Dendritic cell treated with granulocyte-macrophage colony-stimulating factor and Interleukin-4, amounts not matched to agents 40 ng/mL and 50 ng/mL, for 4 days (primary cell): ENCODE data around the gene FAM124A.

Experiments
- H3K27ac Mint-ChIP-seq: one replicate; pipeline ENCODE4 v1.8.0; 2022; ENCODE audit warnings: mild to moderate bottlenecking, mixed read lengths
- H3K27me3 Mint-ChIP-seq: one replicate; pipeline ENCODE4 v1.8.0; 2022; ENCODE audit warnings: mild to moderate bottlenecking, mixed read lengths
- H3K36me3 Mint-ChIP-seq: one replicate; pipeline ENCODE4 v1.8.0; 2022; ENCODE audit warnings: low read depth, mixed read lengths
- H3K4me1 Mint-ChIP-seq: one replicate; pipeline ENCODE4 v1.8.0; 2022; ENCODE audit warnings: low read depth, mixed read lengths
- H3K4me3 Mint-ChIP-seq: one replicate; pipeline ENCODE4 v1.8.0; 2022; ENCODE audit warnings: mild to moderate bottlenecking, moderate library complexity, mixed read lengths
- H3K9me3 Mint-ChIP-seq: one replicate; pipeline ENCODE4 v1.8.0; 2022; ENCODE audit warnings: mixed read lengths
- intact Hi-C: fragments of 100-400 bp; cut with micrococcal nuclease; formaldehyde crosslinking; loops from one replicate; pipeline ENCODE4 v1.15.0; 2022

FAM124A gene

DNA sequence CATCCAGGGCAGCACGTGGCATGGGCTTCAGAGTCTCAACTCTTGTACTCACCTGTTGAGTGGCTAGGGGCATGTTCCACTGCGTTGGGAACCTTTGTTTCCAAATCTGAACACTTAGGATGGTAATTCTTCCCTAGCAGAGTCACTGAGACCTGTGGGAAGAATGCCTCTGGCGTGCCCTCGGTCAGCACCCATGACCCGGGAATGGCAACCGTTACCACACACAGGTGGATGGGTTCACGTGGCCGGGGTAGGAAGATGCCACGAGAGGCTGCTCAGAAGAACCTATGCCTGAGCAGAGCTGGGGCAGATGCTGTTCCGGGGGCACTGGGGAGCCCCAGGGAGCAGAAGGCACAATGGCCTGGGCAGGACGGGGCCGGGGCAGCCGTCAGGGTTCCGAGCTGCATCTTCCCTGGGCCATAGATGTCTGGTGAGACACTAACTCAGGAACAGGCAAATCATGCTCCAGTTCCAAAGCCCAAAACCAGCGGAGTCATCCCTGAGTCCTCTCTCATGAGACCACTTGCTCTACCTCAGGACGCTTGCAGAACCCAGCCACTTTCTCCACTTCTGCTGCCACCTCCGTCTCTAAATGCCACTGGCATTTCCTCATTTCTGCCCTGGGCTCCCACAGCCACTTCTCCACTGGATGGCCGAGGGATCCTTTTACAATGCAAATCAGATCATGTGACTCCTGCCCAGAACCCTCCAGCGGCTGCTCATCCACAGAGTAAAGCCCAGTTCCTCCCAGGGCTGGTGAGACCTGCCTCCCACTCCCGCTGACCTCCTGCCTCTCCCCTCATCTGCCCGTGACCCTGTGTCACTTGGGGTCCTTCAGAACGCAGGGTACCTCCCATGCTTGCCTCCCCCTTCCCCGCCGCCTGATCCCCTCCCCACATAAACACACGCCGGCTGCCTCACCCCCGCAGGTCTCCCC is 36.7 kb downstream of the FAM124A start:
- H3K27ac Mint-ChIP-seq = peak overlapping the region; percentile 11
- peaks cover 7% of the 10 kb centered on the region for H3K9me3 Mint-ChIP-seq
- intact Hi-C loops = no loop called here
- no peak overlapping the region for H3K4me3 Mint-ChIP-seq
- no peaks in the 10 kb centered on the region for H3K36me3 Mint-ChIP-seq
- peaks cover 29% of the 10 kb centered on the region for H3K4me1 Mint-ChIP-seq
- no peaks in the 10 kb centered on the region for H3K27me3 Mint-ChIP-seq

GRCh38 chr13:51260154-51260553 is 38.0 kb downstream of the FAM124A start:
- Mint-ChIP-seq H3K4me3 (no peak overlapping the region), H3K27ac (no peak overlapping the region), H3K36me3 (no peaks in the 10 kb centered on the region), H3K4me1 (peaks cover 23% of the 10 kb centered on the region), H3K9me3 (peaks cover 7% of the 10 kb centered on the region), H3K27me3 (no peaks in the 10 kb centered on the region)
- intact Hi-C loops = no loop called here

DNA sequence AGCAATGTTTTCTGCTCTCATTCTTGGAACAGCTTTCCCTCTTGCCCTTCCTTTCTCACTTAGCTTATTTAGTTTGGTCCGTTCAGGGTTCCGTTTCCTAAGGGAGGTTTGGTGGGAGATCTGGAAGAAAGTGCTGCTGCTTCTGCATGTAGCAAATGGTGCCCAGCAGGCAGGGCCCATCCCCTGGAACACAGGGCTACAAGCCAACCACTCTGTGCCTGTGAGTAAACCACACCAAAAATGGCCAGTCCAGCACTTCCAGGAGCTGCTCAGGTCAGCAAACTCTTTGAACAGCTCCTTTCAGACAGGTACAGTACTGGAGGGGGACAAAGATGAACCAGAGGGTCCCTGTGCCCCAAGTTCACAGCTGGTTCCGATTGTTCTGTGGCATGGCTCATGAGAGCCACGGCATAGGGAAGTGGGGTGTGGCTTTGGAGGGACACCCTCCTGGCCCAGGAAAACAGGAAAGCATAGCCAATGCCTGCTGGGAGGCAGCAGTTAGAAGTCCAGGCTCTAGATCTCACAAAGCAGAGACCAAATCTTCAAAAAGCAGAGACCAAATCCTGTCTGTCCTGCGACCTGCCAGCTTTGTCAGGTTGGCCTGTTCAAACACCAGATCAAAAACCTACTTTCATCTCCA is 39.5 kb downstream of the FAM124A start:
- Mint-ChIP-seq H3K9me3 (peaks cover 7% of the 10 kb centered on the region), H3K27ac (no peak overlapping the region), H3K4me3 (no peak overlapping the region), H3K36me3 (no peaks in the 10 kb centered on the region), H3K4me1 (peaks cover 23% of the 10 kb centered on the region), H3K27me3 (no peaks in the 10 kb centered on the region)
- intact Hi-C loops = no loop called here

DNA sequence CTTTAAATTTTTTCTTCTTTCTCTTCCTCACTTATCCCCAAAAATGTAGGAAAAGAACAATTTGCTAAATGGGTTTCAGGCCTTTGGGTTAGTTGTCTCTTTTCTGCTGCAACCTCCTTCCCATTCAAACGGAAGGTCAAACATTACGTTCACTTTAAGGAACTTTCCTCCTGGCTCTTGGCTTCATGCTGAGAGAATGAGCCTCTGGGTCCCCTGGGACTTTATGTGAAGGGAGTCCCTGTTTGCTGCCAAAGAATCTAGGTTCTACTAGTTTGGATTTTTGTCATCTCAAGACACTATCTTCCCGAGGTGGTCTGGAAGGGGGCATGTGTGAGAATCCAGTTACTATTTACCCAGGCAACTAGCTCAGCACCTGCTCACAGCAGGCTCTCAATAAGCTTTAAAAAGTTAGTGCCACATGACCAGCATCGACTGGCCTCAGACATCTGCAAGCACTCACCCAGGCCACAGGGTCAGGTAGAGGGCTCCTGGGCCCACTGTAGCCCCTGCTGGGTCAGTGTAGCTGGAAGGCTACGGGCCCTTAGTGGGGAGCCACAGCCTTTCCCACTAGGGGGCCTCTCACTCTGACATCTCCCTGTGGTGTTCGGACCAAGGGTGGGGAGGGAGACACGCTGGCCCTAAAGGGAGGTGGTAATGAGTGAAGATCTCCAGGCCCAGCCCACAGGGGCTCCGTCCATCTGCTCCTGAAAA is 40.5 kb downstream of the FAM124A start:
- peaks cover 19% of the 10 kb centered on the region for H3K4me1 Mint-ChIP-seq
- peaks cover 7% of the 10 kb centered on the region for H3K9me3 Mint-ChIP-seq
- H3K4me3 Mint-ChIP-seq = no peak overlapping the region
- H3K36me3 Mint-ChIP-seq = no peaks in the 10 kb centered on the region
- no peaks in the 10 kb centered on the region for H3K27me3 Mint-ChIP-seq
- intact Hi-C loops = no loop called here
- no peak overlapping the region for H3K27ac Mint-ChIP-seq

GRCh38 chr13:51266642-51267041 is 44.4 kb downstream of the FAM124A start:
- no peaks in the 10 kb centered on the region for H3K36me3 Mint-ChIP-seq
- intact Hi-C loops = no loop called here

DNA sequence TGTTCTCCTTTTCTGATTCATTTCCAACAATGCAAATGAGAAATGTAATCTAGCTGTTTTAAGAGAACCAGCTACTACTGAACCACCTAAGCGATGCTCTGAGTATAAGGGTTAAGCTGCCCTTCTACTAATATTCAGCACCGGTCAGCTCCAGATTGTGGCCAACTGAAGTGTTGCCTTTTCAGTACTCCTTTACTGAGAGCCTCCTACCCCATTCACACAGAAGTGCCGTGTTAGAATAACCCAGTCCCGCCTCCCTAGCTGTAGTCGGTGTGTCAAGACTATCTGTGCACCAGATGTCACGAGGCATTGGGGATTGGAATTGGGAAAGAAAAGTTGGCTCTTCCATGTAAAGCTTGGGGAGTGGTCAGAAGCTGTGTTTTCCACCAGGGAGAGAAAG is 45.4 kb downstream of the FAM124A start:
- Mint-ChIP-seq H3K27ac (no peak overlapping the region), H3K9me3 (no peaks in the 10 kb centered on the region), H3K27me3 (no peaks in the 10 kb centered on the region), H3K4me1 (peaks cover 10% of the 10 kb centered on the region), H3K36me3 (no peaks in the 10 kb centered on the region), H3K4me3 (no peak overlapping the region)
- intact Hi-C loops = no loop called here

More at GRCh38 chr13:51266642-51267041, 44.4 kb downstream of the FAM124A start:
- no peaks in the 10 kb centered on the region for H3K27me3 Mint-ChIP-seq
- no peaks in the 10 kb centered on the region for H3K9me3 Mint-ChIP-seq
- no peak overlapping the region for H3K27ac Mint-ChIP-seq
- no peak overlapping the region for H3K4me3 Mint-ChIP-seq
- H3K4me1 Mint-ChIP-seq = peaks cover 7% of the 10 kb centered on the region

DNA sequence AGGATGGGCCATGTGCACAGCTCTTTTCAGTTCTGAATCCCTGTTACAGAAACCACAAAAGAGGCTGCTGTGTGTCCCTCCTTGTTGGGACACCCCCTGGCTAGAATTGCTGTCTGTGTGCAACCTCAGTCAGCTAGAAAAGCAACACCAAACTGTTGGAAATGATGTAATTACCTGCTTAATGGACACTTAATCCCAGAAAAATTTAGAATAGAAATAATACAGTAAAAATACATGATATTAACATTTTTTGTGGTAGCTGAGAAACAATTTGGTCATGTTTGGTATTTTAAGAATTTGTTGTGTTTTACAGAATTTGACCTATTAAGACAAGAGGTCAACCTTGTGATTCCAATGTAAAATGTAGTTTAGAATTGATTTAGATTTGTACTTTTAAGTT is 46.8 kb downstream of the FAM124A start:
- Mint-ChIP-seq H3K36me3 (no peaks in the 10 kb centered on the region), H3K9me3 (no peaks in the 10 kb centered on the region), H3K27me3 (no peaks in the 10 kb centered on the region), H3K4me3 (no peak overlapping the region), H3K4me1 (peaks cover 10% of the 10 kb centered on the region), H3K27ac (no peak overlapping the region)
- intact Hi-C loops = no loop called here

DNA sequence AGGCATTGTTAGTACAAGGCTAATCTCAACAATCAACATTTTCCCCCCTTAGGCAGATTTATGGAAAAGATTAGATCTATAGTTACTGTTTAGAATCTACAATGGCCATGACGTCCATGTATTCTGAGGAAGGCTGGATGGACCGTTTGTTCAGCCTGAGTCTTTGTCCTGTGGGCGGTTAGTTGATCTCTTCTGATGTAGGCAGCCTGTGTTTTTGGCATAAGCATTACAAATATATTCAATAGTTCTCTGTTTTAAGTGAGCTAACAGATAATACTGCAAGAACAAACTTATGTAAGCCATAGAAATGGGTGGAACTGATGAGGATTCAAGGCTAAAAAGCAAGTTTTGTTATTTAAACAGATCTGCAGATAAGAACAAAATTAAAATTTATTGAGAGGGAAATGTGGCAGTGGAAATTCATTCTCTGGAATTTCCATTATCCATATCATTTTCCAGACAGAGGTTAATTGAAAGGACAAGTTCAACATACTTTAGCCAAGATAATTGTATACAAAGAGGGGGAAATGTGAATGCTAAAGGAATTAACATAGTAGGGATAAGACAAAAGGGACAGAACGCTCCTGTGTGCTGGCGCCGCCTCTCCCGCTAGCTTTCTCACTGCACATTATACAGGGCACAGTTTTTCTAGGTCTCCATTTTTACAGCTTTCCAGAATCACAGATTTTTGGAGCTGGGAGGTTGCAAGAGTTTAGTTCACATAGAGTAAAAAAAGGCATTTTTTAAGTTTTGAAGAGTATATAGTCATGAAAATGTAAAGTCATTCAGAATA is 48.6 kb downstream of the FAM124A start:
- peaks cover 10% of the 10 kb centered on the region for H3K4me1 Mint-ChIP-seq
- no peak overlapping the region for H3K4me3 Mint-ChIP-seq
- H3K27me3 Mint-ChIP-seq = no peaks in the 10 kb centered on the region
- intact Hi-C loops = no loop called here
- H3K36me3 Mint-ChIP-seq = no peaks in the 10 kb centered on the region
- H3K27ac Mint-ChIP-seq = no peak overlapping the region
- H3K9me3 Mint-ChIP-seq = no peaks in the 10 kb centered on the region

DNA sequence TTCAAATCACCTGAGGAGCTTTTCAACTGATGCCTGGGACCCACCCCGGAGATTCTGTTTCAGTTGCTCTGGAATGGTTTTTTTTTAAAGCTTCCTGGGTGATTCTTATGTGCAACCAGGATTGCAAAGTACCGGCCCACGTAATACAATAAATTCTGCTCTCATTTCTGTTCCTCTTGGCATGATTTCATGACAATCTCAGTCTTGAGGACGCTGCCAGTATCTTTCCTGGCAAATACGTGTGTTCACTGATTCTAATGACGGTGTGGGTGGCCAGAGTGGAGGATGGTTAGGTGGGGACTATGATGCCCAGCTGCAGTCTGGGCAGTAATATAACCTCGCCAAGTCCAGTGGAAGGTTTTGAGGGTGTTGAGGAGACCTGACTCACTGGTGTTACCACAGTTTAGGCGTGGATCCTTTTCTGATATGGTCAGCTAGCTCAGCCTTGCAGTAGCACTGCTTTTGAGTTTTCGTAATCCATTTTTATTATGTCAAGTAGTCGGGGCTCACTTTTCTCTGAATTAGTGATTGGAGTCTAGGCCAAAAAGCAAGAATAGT is 49.4 kb downstream of the FAM124A start:
- Mint-ChIP-seq H3K36me3 (no peaks in the 10 kb centered on the region), H3K4me3 (no peak overlapping the region), H3K27ac (no peak overlapping the region), H3K9me3 (no peaks in the 10 kb centered on the region), H3K27me3 (no peaks in the 10 kb centered on the region), H3K4me1 (peaks cover 10% of the 10 kb centered on the region)
- intact Hi-C loops = no loop called here

GRCh38 chr13:51275101-51275500 is 52.9 kb downstream of the FAM124A start:
- H3K4me1 Mint-ChIP-seq = peaks cover 5% of the 10 kb centered on the region
- no peaks in the 10 kb centered on the region for H3K27me3 Mint-ChIP-seq
- intact Hi-C loops = no loop called here
- H3K36me3 Mint-ChIP-seq = no peaks in the 10 kb centered on the region
- H3K4me3 Mint-ChIP-seq = no peak overlapping the region
- H3K27ac Mint-ChIP-seq = no peak overlapping the region
- H3K9me3 Mint-ChIP-seq = no peaks in the 10 kb centered on the region

GRCh38 chr13:51276636-51277035 is 54.4 kb downstream of the FAM124A start:
- Mint-ChIP-seq H3K4me3 (no peak overlapping the region), H3K27ac (no peak overlapping the region), H3K9me3 (no peaks in the 10 kb centered on the region), H3K27me3 (no peaks in the 10 kb centered on the region), H3K36me3 (no peaks in the 10 kb centered on the region), H3K4me1 (peaks cover 2% of the 10 kb centered on the region)
- intact Hi-C loops = no loop called here

DNA sequence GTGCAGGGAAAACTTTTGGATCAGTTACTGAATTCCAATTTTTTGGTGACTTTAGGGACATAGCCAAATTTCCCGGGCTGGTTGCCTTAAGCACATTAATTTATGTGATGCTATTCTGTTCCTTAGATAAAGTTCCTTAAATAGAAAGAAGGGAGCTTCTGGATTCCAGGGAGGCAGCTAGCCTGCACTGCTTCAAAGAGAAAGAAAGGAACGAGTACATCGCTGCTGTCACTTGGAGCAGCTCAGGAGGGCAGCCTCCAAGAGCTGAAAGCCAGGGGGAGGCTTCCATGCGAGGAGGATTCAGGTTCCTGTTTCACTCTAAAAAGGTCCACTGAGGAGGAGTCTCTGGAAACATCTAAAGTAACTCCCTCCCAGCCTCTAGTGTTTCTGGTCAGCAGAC is 55.7 kb downstream of the FAM124A start:
- no peak overlapping the region for H3K4me3 Mint-ChIP-seq
- no peaks in the 10 kb centered on the region for H3K4me1 Mint-ChIP-seq
- H3K27ac Mint-ChIP-seq = no peak overlapping the region
- H3K27me3 Mint-ChIP-seq = no peaks in the 10 kb centered on the region
- H3K36me3 Mint-ChIP-seq = no peaks in the 10 kb centered on the region
- intact Hi-C loops = no loop called here
- H3K9me3 Mint-ChIP-seq = no peaks in the 10 kb centered on the region

GRCh38 chr13:51278426-51279130 is 56.4 kb downstream of the FAM124A start:
- Mint-ChIP-seq H3K27ac (no peak overlapping the region), H3K4me3 (no peak overlapping the region), H3K9me3 (no peaks in the 10 kb centered on the region), H3K4me1 (no peaks in the 10 kb centered on the region), H3K27me3 (no peaks in the 10 kb centered on the region), H3K36me3 (no peaks in the 10 kb centered on the region)
- intact Hi-C loops = no loop called here
